Measurements from ENCODE around the gene PCDHGB1.

DNA sequence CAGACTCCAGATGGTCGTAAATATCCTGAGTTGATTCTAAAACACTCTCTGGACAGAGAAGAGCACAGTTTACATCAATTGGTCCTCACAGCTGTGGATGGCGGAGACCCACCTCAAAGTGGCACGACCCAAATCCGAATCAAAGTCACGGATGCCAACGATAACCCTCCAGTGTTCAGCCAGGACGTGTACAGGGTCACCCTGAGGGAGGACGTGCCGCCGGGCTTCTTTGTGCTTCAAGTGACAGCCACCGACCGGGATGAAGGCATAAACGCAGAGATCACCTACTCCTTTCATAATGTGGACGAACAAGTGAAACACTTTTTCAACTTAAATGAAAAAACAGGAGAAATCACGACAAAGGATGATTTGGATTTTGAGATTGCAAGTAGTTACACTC, 10.8 kb downstream of the PCDHGB1 start:
- TF ChIP-seq ELF4 (IDR thresholded peaks at IDR 0.05) (no peak), SP1 (IDR thresholded peaks at IDR 0.05) (no peak), SUZ12 (IDR thresholded peaks at IDR 0.05) (no peak), TARDBP (IDR thresholded peaks at IDR 0.05) (no peak), FOXK2 (IDR thresholded peaks at IDR 0.05) (no peak), BHLHE40 (IDR thresholded peaks at IDR 0.05; ENCODE audit: borderline replicate concordance) (no peak), ARNT (IDR thresholded peaks at IDR 0.05) (no peak), HDGF (IDR thresholded peaks at IDR 0.05; ENCODE audit: borderline replicate concordance) (no peak)
- TF ChIP-seq, protein P1, sequence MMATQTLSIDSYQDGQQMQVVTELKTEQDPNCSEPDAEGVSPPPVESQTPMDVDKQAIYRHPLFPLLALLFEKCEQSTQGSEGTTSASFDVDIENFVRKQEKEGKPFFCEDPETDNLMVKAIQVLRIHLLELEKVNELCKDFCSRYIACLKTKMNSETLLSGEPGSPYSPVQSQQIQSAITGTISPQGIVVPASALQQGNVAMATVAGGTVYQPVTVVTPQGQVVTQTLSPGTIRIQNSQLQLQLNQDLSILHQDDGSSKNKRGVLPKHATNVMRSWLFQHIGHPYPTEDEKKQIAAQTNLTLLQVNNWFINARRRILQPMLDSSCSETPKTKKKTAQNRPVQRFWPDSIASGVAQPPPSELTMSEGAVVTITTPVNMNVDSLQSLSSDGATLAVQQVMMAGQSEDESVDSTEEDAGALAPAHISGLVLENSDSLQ (IDR thresholded peaks at IDR 0.05), result no peak
